Measurements from ENCODE around the gene PIGP. TPM values are rescaled to one million over a fixed set of nuclear protein-coding genes. Genes with fewer than 3 reads are reported as not detected.

Gene PIGP
- total RNA-seq, 3 donors from 2014 or later: 14.7 to 29.6 (median 25.5) TPM

DNA sequence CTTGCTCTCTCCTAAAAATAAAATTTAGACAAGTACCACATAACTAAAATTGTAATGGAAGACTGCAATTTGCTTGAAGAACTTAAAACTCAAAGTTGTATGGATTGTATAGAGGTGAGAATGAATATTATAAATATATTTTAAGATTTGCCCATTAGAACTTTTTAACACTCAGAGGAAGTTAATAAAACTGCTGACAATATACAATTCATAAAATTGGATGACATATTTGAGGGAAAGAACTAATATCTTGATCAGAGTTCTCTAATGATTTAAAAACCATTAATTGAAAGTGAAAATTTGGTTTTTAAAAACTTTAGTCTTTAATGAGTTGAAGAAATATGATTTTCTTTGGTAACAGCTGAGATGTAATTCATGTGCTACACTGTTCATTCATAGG is 21.1 kb upstream of the PIGP start:
- Histone ChIP-seq H3K4me1 (no peaks in the 10 kb centered on the region), H3K9me3 (no peaks in the 10 kb centered on the region), H3K4me3 (no peak overlapping the region), H3K27me3 (no peaks in the 10 kb centered on the region), H3K36me3 (peaks cover 6% of the 10 kb centered on the region), H3K27ac (no peak overlapping the region)
- TF ChIP-seq POLR2AphosphoS5 (IDR thresholded peaks at IDR 0.05) (no peak), POLR2A (IDR thresholded peaks at IDR 0.05) (no peak)
- TF ChIP-seq, protein P1, sequence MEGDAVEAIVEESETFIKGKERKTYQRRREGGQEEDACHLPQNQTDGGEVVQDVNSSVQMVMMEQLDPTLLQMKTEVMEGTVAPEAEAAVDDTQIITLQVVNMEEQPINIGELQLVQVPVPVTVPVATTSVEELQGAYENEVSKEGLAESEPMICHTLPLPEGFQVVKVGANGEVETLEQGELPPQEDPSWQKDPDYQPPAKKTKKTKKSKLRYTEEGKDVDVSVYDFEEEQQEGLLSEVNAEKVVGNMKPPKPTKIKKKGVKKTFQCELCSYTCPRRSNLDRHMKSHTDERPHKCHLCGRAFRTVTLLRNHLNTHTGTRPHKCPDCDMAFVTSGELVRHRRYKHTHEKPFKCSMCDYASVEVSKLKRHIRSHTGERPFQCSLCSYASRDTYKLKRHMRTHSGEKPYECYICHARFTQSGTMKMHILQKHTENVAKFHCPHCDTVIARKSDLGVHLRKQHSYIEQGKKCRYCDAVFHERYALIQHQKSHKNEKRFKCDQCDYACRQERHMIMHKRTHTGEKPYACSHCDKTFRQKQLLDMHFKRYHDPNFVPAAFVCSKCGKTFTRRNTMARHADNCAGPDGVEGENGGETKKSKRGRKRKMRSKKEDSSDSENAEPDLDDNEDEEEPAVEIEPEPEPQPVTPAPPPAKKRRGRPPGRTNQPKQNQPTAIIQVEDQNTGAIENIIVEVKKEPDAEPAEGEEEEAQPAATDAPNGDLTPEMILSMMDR (IDR thresholded peaks at IDR 0.05): no peak
- DNase-seq (ENCODE audit: low spot score in 2 of 2): no peak
- intact Hi-C loops (cut with DNase I; ENCODE audit: low total_unique reads): no loop called here

DNA sequence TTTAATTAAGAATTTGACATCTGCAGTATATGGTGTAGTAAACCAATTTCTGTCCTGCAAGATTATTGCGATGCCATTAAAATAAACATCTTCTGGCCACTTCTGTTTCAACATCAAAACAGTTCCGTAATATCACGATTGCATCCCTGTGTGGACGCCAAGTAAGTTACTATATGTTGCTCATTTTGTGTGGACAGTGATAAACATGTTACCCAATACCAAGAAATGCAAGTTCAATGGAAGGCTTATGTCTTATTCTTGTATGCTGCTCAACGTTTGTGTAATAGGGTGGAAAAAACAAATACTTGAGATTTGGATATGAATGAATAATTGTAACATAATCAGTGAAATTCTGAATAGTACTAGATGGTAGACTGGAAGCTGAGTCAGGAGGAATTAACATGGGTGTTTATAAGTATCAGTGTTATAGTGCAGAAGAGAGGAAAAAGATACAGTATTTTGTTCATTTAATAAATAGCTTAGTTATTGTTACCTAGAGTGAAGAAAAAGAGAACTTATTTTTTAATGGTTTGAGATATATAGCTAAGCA is 15.4 kb upstream of the PIGP start:
- TF ChIP-seq POLR2AphosphoS5 (IDR thresholded peaks at IDR 0.05): no peak
- TF ChIP-seq, protein P1 (IDR thresholded peaks at IDR 0.05): no peak
- no peak for TF ChIP-seq POLR2A (IDR thresholded peaks at IDR 0.05)
- no peaks in the 10 kb centered on the region for H3K9me3 ChIP-seq
- H3K4me3 ChIP-seq: no peak overlapping the region
- intact Hi-C loops (cut with DNase I; ENCODE audit: low total_unique reads): no loop called here
- H3K27ac ChIP-seq: no peak overlapping the region
- H3K36me3 ChIP-seq: no peaks in the 10 kb centered on the region
- DNase-seq (ENCODE audit: low spot score in 2 of 2): no peak
- no peaks in the 10 kb centered on the region for H3K4me1 ChIP-seq
- no peaks in the 10 kb centered on the region for H3K27me3 ChIP-seq

DNA sequence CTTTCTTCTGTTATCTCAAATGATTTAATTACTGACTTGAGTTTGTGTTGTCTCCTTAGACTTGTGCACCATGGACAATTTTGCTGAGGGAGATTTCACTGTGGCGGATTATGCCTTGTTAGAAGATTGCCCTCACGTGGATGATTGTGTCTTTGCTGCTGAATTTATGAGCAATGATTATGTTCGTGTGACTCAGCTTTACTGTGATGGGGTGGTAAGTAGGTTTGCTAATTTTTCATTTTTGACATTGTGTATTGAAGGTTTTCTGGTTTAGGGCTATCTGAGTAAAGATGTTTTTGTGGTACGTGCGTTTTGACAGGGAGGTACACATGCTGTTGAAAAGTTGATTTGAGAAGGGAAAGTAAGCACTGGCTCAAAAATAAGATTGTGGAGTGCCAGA is 14.3 kb upstream of the PIGP start:
- DNase-seq (ENCODE audit: low spot score in 2 of 2): no peak
- intact Hi-C loops (cut with DNase I; ENCODE audit: low total_unique reads): no loop called here
- TF ChIP-seq, protein P1 (IDR thresholded peaks at IDR 0.05): no peak
- no peak for TF ChIP-seq POLR2A (IDR thresholded peaks at IDR 0.05)
- Histone ChIP-seq H3K4me1 (no peaks in the 10 kb centered on the region), H3K4me3 (no peak overlapping the region), H3K27me3 (no peaks in the 10 kb centered on the region), H3K9me3 (no peaks in the 10 kb centered on the region), H3K36me3 (no peaks in the 10 kb centered on the region), H3K27ac (no peak overlapping the region)

DNA sequence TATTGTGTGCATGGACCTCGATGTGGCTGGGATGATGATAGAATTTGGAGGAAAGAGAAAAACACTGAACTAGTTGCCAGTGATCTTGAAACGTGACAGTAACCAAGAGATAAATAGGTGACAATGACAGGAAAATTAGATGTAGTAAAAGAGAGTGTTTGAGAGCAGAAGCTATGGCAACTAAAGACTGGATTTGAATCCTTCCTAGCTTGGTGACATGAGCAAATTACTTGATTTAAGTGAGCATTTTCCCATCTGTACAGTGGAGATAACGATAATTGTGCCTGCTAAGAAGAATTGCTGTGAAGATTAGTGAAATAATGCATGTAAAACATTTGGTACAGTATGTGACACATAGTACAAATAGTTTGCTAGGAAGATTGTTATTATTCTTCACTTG is 12.9 kb upstream of the PIGP start:
- intact Hi-C loops (cut with DNase I; ENCODE audit: low total_unique reads): no loop called here
- TF ChIP-seq POLR2A (IDR thresholded peaks at IDR 0.05): no peak
- Histone ChIP-seq H3K27ac (no peak overlapping the region), H3K27me3 (no peaks in the 10 kb centered on the region), H3K9me3 (no peaks in the 10 kb centered on the region), H3K4me3 (no peak overlapping the region), H3K4me1 (no peaks in the 10 kb centered on the region), H3K36me3 (no peaks in the 10 kb centered on the region)
- DNase-seq (ENCODE audit: low spot score in 2 of 2): no peak

DNA sequence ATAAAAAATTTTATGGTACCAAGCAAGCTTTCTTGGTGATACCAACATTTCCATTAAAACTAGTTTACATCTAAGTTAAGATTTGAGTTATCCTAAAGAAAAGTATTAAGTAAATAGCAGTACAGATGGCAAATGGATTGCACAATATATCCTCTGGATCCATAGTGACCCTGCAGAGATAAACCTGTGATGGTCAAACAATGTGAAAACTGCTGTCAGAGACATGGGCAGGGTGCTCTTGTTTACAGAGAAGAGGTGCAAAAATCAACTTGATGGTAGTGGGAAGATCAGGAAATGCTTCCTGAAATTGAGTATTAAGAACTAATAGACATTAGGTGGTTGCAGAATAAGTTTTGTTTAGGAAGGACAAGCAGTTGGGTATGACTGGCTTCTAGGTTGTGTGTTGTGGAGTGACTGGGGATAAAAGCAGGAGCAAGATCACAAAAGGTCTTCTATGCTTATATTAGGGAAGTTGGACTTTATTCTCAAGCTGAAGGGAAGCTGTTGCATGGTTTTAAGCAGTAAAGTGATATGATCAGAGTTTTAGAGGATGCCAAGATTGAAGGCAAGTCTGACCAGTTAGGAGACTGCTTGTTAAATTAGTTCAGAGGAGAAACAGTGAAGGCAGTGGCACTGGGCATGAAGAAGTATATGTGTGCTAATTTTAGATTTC is 10.1 kb upstream of the PIGP start:
- no peaks in the 10 kb centered on the region for H3K36me3 ChIP-seq
- intact Hi-C loops (cut with DNase I; ENCODE audit: low total_unique reads): no loop called here
- no peaks in the 10 kb centered on the region for H3K4me1 ChIP-seq
- DNase-seq (ENCODE audit: low spot score in 2 of 2): no peak
- H3K4me3 ChIP-seq: no peak overlapping the region
- no peak overlapping the region for H3K27ac ChIP-seq
- H3K9me3 ChIP-seq: peaks cover 0 to 11% of the 10 kb centered on the region in 2 donors
- TF ChIP-seq POLR2A (IDR thresholded peaks at IDR 0.05) (no peak), POLR2AphosphoS5 (IDR thresholded peaks at IDR 0.05) (no peak)
- TF ChIP-seq, protein P1 (IDR thresholded peaks at IDR 0.05): no peak
- no peaks in the 10 kb centered on the region for H3K27me3 ChIP-seq

Measured in breast epithelium (tissue), 4 donors.